Activated gamma-delta T cell (primary cell): ENCODE results near the gene AFMID.
"Not testable (repeated sequence)": the region's sequence is repeated elsewhere in the genome, so short reads cannot be mapped to it uniquely, and the experiment has no call there.

Source experiments
- DNase-seq: peaks from one replicate; lab custom pipeline; 2025; lab: John Stamatoyannopoulos, UW

Gene AFMID

DNA sequence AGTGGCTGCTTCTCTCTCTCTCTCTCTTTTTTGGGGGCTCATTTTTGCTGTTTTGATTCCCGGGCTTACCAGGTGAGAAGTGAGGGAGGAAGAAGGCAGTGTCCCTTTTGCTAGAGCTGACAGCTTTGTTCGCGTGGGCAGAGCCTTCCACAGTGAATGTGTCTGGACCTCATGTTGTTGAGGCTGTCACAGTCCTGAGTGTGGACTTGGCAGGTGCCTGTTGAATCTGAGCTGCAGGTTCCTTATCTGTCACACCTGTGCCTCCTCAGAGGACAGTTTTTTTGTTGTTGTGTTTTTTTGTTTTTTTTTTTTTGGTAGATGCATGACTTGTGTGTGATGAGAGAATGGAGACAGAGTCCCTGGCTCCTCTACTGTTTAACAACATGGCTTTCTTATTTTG lies 36.6 kb downstream of the AFMID start:
- DNase-seq, result no peak

DNA sequence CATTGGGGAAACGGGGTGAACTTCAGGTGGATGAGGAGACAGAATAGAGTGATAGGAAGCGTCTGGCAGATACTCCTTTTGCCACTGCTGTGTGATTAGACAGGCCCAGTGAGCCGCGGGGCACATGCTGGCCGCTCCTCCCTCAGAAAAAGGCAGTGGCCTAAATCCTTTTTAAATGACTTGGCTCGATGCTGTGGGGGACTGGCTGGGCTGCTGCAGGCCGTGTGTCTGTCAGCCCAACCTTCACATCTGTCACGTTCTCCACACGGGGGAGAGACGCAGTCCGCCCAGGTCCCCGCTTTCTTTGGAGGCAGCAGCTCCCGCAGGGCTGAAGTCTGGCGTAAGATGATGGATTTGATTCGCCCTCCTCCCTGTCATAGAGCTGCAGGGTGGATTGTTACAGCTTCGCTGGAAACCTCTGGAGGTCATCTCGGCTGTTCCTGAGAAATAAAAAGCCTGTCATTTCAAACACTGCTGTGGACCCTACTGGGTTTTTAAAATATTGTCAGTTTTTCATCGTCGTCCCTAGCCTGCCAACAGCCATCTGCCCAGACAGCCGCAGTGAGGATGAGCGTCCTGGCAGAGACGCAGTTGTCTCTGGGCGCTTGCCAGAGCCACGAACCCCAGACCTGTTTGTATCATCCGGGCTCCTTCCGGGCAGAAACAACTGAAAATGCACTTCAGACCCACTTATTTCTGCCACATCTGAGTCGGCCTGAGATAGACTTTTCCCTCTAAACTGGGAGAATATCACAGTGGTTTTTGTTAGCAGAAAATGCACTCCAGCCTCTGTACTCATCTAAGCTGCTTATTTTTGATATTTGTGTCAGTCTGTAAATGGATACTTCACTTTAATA lies 37.3 kb downstream of the AFMID start:
- no peak for DNase-seq

DNA sequence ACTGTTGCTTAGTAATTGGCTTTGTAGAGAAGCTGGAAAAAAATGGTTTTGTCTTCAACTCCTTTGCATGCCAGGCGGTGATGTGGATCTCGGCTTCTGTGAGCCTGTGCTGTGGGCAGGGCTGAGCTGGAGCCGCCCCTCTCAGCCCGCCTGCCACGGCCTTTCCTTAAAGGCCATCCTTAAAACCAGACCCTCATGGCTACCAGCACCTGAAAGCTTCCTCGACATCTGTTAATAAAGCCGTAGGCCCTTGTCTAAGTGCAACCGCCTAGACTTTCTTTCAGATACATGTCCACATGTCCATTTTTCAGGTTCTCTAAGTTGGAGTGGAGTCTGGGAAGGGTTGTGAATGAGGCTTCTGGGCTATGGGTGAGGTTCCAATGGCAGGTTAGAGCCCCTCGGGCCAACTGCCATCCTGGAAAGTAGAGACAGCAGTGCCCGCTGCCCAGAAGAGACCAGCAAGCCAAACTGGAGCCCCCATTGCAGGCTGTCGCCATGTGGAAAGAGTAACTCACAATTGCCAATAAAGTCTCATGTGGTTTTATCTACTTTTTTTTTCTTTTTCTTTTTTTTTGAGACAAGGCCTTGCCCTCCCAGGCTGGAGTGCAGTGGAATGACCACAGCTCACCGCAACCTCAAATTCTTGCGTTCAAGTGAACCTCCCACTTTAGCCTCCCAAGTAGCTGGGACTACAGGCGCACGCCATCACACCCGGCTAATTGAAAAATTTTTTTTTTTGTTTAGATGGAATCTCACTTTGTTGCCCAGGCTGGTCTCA lies 38.1 kb downstream of the AFMID start:
- DNase-seq, result no peak

DNA sequence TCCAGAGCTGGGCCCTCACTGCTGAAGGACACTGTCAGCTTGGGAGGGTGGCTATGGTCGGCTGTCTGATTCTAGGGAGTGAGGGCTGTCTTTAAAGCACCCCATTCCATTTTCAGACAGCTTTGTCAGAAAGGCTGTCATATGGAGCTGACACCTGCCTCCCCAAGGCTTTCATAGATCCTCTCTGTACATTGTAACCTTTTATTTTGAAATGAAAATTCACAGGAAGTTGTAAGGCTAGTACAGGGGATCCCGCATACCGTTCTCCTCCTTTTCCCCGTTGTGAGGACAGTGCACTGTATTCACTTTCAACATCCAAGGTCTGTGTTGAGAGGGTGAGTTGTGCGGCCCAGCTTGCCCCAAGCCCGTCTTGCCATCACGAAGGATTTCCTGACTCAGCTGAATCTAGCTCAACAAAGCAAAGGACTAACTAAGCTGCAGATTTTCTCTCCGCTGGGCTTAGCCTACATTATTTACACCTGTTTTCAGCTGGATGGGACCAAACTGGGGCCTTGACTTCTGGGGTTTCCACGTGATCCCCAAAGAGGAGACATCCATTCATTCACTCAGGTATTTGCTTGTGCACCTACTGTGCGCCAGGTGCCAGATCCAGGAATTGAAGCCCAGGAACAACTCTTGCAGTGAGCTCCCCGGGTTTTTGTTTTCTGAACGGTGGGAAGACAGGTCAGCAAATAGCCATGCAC lies 39.0 kb downstream of the AFMID start:
- DNase-seq, result no peak

DNA sequence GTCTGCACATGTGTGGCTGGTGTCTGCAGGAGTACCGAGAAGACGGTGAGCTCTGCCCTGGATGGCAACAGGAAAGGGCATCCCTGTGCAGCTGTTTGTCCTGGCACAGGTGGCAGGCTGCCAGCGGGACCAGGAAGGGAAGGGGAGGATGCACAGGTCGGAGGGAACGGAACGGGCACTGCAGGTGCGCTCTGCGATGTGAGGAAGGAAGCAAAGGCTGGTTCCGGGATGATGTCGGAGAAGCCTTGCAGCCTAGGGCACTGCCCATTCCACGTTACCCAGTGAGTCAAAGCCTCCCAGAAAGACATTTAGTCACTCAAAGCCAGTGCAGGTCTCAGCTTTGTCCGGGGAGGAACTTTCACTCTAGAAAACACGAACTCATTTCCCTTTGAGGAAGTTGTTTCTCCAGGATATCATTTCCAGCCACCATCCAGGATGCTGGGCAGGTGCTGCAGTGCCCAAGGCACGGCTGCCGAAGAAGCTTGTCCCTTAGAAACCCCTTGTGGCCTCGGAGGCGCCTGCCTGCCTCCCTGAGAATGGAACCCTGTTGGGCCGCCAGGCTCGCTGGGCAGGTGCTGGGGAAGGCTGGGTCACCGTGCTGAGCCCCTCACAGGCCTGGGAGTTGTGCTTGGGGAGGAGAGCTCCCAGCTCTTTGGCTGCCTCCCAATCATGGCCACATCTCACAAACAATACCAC lies 39.7 kb downstream of the AFMID start:
- DNase-seq, result no peak

DNA sequence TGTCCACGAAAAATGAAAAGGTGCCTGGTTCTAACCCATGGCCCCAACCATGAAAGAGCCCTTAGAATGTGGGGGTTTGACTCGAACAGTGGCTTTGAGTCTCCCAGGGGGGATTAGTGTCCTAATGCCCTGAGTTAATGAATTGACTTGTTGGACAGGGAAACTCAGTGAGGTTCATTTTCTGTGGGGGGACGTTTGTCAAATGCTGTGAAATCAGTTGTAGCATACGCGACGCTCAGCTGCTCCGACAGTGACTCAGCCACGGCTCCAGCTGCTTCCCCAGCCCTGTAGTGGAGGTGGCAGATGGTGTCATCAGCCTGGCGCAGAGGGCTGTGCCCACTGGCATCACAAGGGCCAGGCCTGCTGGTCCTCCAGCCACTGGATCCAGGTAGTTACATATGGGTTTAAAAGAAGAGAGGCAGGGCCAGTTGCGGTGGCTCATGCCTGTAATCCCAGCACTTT lies 40.3 kb downstream of the AFMID start:
- no peak for DNase-seq

DNA sequence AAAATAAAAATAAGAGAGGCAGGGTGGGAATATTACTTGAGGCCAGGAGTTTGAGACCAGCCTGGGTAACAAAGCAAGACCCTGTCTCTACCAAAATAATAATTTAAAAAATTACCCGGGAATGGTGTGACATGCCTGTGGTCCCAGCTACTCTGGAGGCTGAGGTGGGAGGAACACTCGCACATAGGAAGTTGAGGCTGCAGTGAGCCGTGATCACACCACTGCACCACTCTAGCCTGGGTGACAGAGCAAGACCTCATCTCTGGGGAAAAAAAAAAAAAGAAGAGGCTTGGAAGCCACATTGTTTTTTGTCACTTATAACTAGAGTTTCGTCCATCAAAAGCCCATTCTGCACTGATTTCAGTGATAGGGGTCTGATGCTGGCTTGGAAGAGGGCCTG lies 41.0 kb downstream of the AFMID start:
- DNase-seq, result no peak

DNA sequence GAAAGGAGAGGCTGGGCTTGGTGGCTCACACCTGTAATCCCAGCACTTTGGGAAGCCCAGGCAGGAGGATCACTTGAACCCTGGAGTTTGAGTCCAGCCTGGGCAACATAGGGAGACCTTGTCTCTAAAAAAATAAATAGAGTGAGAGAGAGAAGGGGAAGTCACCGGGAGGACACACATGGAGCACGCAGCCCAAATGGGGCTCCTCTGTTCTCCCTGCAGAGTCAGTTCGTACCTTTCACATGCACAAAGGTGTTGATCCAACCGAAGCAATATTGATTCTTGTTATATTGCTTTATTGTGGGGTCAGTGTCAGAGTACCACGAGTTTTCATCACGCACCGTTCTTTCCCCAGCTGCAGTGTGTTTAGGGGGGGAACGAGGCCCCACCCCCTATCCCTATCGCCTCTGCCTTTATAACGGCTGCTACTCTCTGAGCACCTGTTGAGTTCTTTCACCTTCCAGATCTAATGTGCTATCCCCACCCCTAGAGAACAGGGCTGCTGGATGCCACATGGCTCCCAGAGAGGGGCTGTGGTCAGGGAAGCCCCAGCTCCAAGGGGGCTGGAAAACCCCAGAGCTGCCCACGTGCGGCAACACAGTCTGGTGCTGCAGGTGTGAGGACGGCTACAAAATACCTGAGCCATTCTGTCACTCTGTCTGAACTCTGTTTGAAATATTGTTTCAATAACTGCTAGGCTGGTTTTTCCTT lies 43.2 kb downstream of the AFMID start:
- DNase-seq, result no peak

DNA sequence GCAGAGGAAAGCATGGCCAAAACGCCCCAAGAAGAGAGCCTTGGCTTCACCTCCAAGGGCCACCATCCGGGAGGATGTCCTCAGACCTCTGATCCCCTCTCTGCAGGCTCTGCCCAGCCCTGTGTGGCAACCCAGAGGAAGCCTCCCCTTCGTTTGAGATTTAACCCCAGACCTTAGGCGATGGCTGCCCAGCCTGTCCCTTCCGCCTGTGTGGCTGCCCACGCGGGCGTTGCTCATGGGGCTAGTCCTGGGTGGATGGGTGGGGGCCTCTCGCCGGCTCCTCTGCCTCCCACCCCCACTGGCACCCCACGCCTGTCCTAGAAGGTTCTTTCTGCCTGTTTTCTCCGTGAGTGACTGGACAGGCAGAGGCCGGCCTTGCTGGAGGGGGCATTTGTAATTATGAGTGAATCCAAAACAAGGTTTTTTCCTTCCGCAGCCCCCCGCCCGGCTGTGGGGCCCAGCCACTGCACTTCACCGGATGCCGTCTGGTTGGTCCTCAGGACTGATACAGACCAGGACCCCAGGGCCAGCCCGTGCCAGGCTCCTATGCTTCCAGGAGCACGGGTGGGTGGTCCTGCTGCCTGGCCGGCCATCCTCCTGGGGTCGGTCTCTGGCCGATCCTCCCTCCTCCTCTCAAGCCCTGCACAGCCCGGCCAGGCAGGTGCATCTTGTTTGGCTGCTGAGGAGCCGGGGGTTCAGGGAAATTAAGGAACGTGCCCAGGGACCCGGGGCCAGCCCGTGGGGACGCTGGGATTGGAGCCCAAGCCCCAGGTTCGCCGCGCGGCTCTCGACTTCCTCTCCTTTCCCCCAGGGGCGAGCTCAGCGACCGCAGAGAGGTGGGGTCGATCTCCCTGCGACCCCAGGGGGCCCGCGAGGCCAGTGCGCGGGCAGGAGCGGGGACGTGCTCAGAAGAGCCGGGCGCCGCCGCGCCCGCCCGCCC lies 44.1 kb downstream of the AFMID start, which contains the start of gene TMEM235:
Gene TMEM235 (plus strand): TSS at position 636 of the 940 bp plus-strand sequence. CDS start 393 bp downstream, outside the sequence.
- DNase-seq, result no peak

DNA sequence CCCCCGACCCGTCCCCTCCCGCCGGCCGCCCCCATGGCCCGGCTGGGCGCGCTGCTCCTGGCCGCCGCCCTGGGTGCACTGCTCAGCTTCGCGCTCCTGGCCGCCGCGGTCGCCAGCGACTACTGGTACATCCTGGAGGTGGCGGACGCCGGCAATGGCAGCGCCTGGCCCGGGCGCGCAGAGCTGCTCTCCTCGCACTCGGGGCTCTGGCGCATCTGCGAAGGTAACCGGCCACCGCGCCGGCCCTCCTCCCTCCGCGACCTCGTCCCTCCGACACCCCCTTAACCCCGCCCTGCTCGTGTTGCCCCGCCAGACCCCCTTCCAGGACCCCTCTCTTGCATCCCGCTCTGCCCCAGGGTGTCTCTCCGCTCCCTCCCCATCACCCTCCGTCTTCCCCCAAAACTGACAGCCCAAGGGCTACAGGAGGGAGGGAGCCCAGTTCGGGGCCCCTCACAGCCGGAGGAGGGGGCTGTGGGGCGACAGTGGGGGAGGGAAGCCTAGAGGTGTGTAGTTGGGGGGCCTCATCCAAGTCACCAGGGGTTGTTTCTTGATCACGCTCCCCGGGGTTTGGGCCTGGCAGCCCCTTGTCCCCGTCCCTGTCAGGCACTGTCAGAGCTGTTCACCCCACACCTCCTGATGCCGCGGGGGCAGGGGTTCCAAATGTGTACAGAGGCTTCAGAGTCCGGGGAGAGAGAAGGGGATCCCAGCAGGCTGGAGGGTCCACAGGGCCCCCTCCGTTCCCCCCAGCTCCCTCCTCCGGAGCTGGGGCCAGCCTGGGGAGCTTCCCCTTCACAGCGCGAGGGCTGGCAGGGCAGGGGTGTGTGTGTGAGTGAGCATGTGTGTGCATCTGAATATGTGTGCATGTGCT lies 45.1 kb downstream of the AFMID start:
- DNase-seq, result no peak

DNA sequence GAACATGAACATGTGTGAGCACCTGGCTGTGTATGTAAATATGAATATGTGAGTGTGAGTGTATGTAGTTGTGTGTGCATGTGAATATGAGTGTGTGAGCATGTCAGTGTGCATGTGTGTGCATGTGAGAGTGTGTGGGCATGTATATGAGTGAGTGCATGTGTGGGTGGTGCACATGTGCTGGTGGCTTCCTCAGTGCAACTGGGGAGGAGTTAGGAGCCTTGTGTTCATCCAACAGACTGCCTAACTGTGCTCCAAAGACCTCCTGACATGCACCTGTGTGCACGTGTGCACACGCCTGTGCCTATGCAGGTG lies 45.7 kb downstream of the AFMID start:
- no peak for DNase-seq

DNA sequence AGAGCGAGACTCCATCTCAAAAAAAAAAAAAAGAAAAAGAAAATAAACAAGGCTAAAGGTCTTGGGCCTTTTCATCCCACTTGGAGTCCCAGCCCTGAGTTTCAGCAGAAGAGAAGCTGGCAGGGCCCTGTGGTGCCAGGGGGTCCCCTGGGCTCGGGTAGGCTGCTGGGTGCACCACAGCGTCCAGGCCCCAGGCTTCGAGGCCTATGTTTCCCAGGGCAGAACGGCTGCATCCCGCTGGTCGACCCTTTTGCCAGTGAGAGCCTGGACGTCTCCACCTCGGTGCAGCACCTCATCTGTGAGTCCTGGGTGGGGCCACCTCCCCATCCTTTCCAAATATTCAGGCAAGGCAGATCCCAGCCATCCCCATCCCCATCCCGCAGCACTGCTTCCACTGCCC lies 46.5 kb downstream of the AFMID start:
- DNase-seq, result no peak

DNA sequence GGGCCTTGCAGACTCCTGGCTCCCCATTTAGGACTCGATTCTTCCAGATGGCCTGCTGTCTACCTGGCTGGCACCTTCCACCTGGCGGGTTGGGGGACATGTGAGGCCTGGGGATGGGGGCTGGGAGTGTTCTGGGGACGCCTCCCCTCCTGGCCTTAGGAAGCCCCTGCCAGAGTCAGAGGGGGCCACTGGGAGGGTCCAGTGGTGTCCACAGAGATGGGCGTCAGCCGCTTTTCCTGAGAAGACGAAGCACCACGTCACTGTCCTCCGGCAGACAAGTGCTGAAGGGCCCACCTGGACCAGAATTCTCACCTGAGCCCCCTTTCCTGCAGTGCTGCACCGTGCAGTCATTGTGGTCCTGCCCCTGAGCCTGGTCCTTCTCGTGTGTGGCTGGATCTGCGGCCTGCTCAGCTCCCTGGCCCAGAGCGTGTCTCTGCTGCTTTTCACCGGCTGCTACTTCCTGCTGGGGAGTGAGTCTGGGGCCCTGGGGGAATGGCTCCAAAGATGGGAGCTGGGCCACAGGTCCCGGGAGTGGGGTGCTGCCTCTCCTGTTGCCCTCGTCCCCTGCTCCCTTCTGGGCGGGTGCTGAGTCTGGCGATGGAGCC lies 47.2 kb downstream of the AFMID start:
- DNase-seq, result no peak

DNA sequence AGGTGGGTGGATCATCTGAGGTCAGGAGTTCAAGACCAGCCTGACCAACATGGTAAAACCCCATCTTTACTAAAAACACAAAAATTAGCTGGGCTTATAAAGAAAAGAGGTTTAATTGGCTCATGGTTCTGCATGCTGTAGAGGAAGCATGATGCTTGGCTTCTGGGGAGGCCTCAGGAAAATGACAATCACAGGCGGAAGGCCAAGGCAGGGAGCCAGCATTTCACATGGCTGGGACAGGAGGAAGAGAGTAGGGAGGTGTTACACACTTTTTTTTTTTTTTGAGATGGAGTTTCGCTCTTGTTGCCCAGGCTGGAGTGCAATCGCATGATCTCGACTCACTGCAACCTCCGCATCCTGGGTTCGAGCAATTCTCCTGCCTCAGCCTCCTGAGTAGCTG lies 47.9 kb downstream of the AFMID start:
- DNase-seq, result not testable (repeated sequence)

DNA sequence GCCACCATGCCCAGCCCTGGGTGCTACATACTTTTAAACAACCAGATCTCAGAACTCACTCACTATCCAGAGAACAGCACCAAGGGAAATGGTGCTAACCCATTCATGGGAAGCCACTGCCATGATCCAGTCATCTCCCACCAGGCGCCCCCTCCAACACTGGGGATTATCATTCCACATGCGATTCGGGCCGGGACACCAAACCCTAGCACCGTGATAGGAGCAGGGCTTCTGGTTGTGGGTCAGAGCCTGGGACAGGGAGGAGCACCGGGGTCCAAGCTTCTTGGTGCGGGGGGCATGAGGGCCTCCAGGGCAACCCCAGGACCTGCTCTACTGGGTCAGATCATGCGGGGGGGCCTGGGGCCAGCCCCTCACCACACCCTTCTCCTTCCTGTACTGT lies 48.7 kb downstream of the AFMID start:
- DNase-seq, result no peak

DNA sequence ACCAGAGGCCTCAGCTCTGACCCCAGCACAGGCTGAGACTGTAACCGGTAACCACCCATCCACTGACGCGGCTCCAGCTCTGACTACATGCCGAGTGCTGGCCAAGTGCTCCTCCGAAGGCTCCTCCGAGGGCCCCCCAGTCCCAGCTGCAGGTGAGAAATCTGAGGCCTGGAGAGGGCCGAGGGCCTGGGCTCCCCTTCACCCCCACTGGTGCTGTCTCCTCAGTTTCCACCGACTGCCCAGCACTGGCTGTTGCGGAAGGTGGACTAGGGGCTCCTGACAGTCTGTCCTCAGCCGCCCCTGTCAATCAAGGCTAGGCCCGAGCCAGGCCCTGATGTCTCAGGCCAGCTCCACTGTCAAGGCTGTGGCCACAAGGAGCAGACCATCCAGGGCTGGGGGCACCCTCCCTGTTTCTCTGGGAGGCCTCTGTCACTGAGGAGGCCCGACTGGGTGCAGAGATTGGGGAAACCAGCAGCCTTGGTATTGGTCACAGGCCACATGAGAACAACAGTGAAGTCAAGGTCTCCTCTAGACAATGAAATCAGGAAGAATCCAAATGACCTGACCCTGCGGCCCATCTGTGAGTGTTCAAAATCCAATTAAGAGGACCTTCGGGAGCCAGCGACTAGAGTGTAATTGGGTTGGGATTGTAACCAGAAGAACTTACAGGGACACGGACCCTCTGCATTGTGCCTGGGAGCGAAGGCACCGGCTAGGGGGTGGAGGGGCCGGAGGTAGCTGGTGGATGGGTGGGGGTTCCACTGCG lies 49.4 kb downstream of the AFMID start:
- DNase-seq, result no peak

DNA sequence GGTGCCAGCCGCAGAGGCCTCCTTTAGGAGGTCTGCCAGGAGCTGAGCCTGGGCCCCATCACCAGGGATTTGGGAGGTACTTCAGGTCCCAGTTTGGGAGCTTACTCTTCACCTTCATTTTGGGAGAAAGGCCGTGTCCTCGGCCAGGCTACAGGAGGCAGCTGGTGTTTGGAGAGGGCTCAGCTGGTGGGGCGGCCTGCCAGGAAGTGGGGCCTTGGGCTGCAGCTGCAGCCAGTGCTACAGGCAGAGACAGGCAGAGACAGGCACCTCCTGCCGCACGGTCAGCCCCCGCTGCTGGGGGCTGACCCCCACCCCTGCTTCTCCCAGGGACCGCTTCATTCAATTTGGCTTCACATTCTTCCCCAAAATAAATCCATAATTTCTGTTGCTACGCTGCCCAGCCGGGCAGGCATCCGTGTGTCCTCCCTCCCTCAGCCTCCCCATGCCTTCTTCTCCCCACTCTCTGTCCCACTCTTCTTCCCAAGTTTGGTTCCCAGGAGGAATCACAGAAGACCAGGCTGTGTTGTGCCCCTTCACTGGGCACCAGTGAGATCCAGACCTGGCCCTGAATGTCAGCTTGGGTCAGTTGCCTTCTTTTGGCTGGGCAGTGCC lies 50.3 kb downstream of the AFMID start:
- DNase-seq, result no peak
